Tibial nerve (tissue), 4 donors: ENCODE measurements around the gene SLC35G6. TPM values are rescaled to one million over a fixed set of nuclear protein-coding genes. Genes with fewer than 3 reads are reported as not detected.

Experiments
- DNase-seq, 2 donors: peaks; one replicate each; pipeline ENCODE4 v3.0.0-alpha.2; 2019; ENCODE audit warnings: low spot score in 2 of 2
- H3K27ac ChIP-seq, 4 donors: fragments of 200-600 bp; sonication (generic) in 3 of 4; one replicate each; pipeline ENCODE4 v1.5.1; 2017 to 2019; ENCODE audit warnings: mild to moderate bottlenecking in 1 of 4
- H3K27me3 ChIP-seq, 2 donors: fragments of 200-600 bp; sonication (generic) in 1 of 2; one replicate each; pipeline versions ENCODE4 v1.5.1 to v1.6.0; 2017 to 2019
- H3K36me3 ChIP-seq, 3 donors: fragments of 200-600 bp; sonication (generic); one replicate each; pipeline ENCODE4 v1.5.1; 2018 to 2019
- H3K4me1 ChIP-seq, 4 donors: fragments of 200-600 bp; sonication (generic) in 3 of 4; one replicate each; pipeline ENCODE4 v1.5.1; 2017 to 2019
- H3K4me3 ChIP-seq, 4 donors: fragments of 200-600 bp; sonication (generic) in 3 of 4; one replicate each; pipeline ENCODE4 v1.5.1; 2017 to 2019; ENCODE audit warnings: mild to moderate bottlenecking in 1 of 4, moderate library complexity in 1 of 4
- H3K9me3 ChIP-seq, 4 donors: fragments of 200-600 bp; sonication (generic) in 3 of 4; one replicate each; pipeline ENCODE4 v1.5.1; 2017 to 2019
- CTCF ChIP-seq, 5 experiments: fragments of 200-600 bp in 3 of 5; fragments of 450-650 bp in 2 of 5; sonication (generic) in 3 of 5; IDR thresholded peaks; one replicate each; pipeline ENCODE4 v1.5.1; 2016 to 2019; ENCODE audit warnings: antibody characterized with exemption in 5 of 5, mild to moderate bottlenecking in 3 of 5, moderate library complexity in 2 of 5
- EP300 ChIP-seq, 2 donors: sonication (generic); formaldehyde crosslinking; IDR thresholded peaks; one replicate each; pipeline ENCODE4 v1.6.1; 2017; ENCODE audit warnings: antibody characterized with exemption in 2 of 2, mild to moderate bottlenecking in 1 of 2
- POLR2A ChIP-seq, 2 donors: fragments of 450-650 bp; IDR thresholded peaks; one replicate each; pipeline ENCODE4 v1.6.1; 2017; ENCODE audit warnings: antibody characterized with exemption in 2 of 2, mild to moderate bottlenecking in 2 of 2, moderate library complexity in 2 of 2
- WGBS, 2 donors: methylation state at CpG; one replicate each; pipeline ENCODE4 v1.1.5; 2018; 5-methylcytosine and 5-hydroxymethylcytosine counted together
- total RNA-seq, 4 donors: library from RNA; depleted of rRNA; stranded (reverse); fragments of >200 nt; gene quantifications; one replicate each; pipeline ENCODE4 v1.1.0, GENCODE V29; 2016

Gene SLC35G6
- total RNA-seq, 4 donors from 2014 or later = not detected

GRCh38 chr17:7483255-7484066, 2.2 kb downstream of the SLC35G6 start:
- peak; percentile 96 to 99 for DNase-seq
- 0% methylated on average over 37 to 38 of the region's 38 CpGs for WGBS, 2 donors
- no peaks in the 10 kb centered on the region for H3K36me3 ChIP-seq
- H3K9me3 ChIP-seq = no peaks in the 10 kb centered on the region
- H3K27ac ChIP-seq = peak overlapping the region; percentile 98 to 100 (median 99)
- H3K4me3 ChIP-seq = peak overlapping the region; percentile 42 to 71 (median 62)
- peak; percentile 37 to 50 for TF ChIP-seq POLR2A (IDR thresholded peaks at IDR 0.05)
- peak; percentile 60 to 89 for TF ChIP-seq EP300 (IDR thresholded peaks at IDR 0.05)
- TF ChIP-seq CTCF (IDR thresholded peaks at IDR 0.05) = peak in 1 of 5 experiments; percentile 13
- peaks cover 0 to 65% (median 49%) of the 10 kb centered on the region in 4 donors for H3K4me1 ChIP-seq
- H3K27me3 ChIP-seq = no peaks in the 10 kb centered on the region

GRCh38 chr17:7484067-7484918, 3.0 kb downstream of the SLC35G6 start, which contains the start of gene POLR2A:
Gene POLR2A (plus strand): TSS chr17:7484366.
- DNase-seq = peak; percentile 95 to 96
- peaks cover 0 to 72% (median 48%) of the 10 kb centered on the region in 4 donors for H3K4me1 ChIP-seq

GRCh38 chr17:7484919-7485377, 3.7 kb downstream of the SLC35G6 start:
- H3K27me3 ChIP-seq = no peaks in the 10 kb centered on the region
- H3K36me3 ChIP-seq = no peaks in the 10 kb centered on the region
- peak overlapping the region; percentile 42 to 71 (median 58) for H3K4me3 ChIP-seq
- H3K4me1 ChIP-seq = peaks cover 0 to 76% (median 46%) of the 10 kb centered on the region in 4 donors
- DNase-seq = no peak
- peak overlapping the region; percentile 98 to 100 (median 99) for H3K27ac ChIP-seq
- 0% methylated on average over 16 to 18 of the region's 19 CpGs for whole genome bisulfite sequencing, 2 donors
- H3K9me3 ChIP-seq = no peaks in the 10 kb centered on the region
- no peak for TF ChIP-seq POLR2A (IDR thresholded peaks at IDR 0.05)
- TF ChIP-seq EP300 (IDR thresholded peaks at IDR 0.05) = no peak
- peak in 2 of 5 experiments; percentile 3 to 38 for TF ChIP-seq CTCF (IDR thresholded peaks at IDR 0.05)

More at GRCh38 chr17:7484067-7484918, 3.0 kb downstream of the SLC35G6 start, which contains the start of gene POLR2A:
- H3K4me3 ChIP-seq = peak within 1 kb of the TSS; percentile 42 to 71 (median 62)
- H3K27ac ChIP-seq = peak within 1 kb of the TSS; percentile 98 to 100 (median 99)
- peak; percentile 100 for TF ChIP-seq POLR2A (IDR thresholded peaks at IDR 0.05)
- peak in 2 of 5 experiments; percentile 15 to 26 for TF ChIP-seq CTCF (IDR thresholded peaks at IDR 0.05)
- TF ChIP-seq EP300 (IDR thresholded peaks at IDR 0.05) = peak; percentile 85 to 100
- H3K9me3 ChIP-seq = no peaks in the 10 kb centered on the region
- WGBS, 2 donors = 1% methylated on average over 50 to 62 of the region's 64 CpGs
- no peaks in the 10 kb centered on the region for H3K27me3 ChIP-seq
- no peaks in the 10 kb centered on the region for H3K36me3 ChIP-seq

GRCh38 chr17:7486181-7486580, 4.9 kb downstream of the SLC35G6 start:
- Histone ChIP-seq H3K27me3 (no peaks in the 10 kb centered on the region), H3K4me3 (peak overlapping the region; percentile 3 to 71 (median 58)), H3K4me1 (peaks cover 0 to 76% (median 38%) of the 10 kb centered on the region in 4 donors), H3K36me3 (peaks cover 0 to 5% (median 0%) of the 10 kb centered on the region in 3 donors), H3K27ac (peak overlapping the region in 3 of 4 donors; percentile 98 to 100 (median 100)), H3K9me3 (no peaks in the 10 kb centered on the region)
- no peak for DNase-seq
- no peak for TF ChIP-seq CTCF (IDR thresholded peaks at IDR 0.05)
- TF ChIP-seq POLR2A (IDR thresholded peaks at IDR 0.05) = no peak
- TF ChIP-seq EP300 (IDR thresholded peaks at IDR 0.05) = no peak
- 23 to 38% methylated on average over 3 of the region's 3 CpGs for WGBS, 2 donors
